ENCODE data around the gene TEX26.

The TEX26 gene

GRCh38 chr13:30932481-30933353 lies at the start of gene TEX26:
Gene TEX26, plus strand, starts transcription at chr13:30932656. Its CDS starts 60 bp downstream, at chr13:30932716.
- DNase-seq, result peak in 17 of 56 donors; percentile 6 to 48 (median 15)

GRCh38 chr13:30882996-30883766 lies 49.3 kb upstream of the TEX26 start:
- no peak for DNase-seq

GRCh38 chr13:30884543-30884942 lies 47.9 kb upstream of the TEX26 start:
- DNase-seq, result no peak

- DNase-seq, result no peak
These were observed 43.2 kb upstream of the TEX26 start for GRCh38 chr13:30889196-30889690.

- no peak for DNase-seq
These were observed 39.5 kb upstream of the TEX26 start for GRCh38 chr13:30892966-30893365.

- DNase-seq, result no peak
These were observed 36.7 kb upstream of the TEX26 start for GRCh38 chr13:30895773-30896172.

GRCh38 chr13:30898070-30898469 lies 34.4 kb upstream of the TEX26 start:
- no peak for DNase-seq

GRCh38 chr13:30898678-30899241 lies 33.7 kb upstream of the TEX26 start:
- DNase-seq, result no peak

GRCh38 chr13:30900436-30900835 lies 32.0 kb upstream of the TEX26 start:
- no peak for DNase-seq

GRCh38 chr13:30900952-30901749 lies 31.3 kb upstream of the TEX26 start:
- no peak for DNase-seq

GRCh38 chr13:30904043-30904442 lies 28.4 kb upstream of the TEX26 start:
- DNase-seq, result no peak

GRCh38 chr13:30905932-30906383 lies 26.5 kb upstream of the TEX26 start, which contains the start of gene MEDAG:
Gene MEDAG, plus strand, starts transcription at chr13:30906271. Its CDS starts 245 bp downstream, at chr13:30906516.
- no peak for DNase-seq

- DNase-seq, result no peak
These were observed 25.9 kb upstream of the TEX26 start for GRCh38 chr13:30906411-30907051.

GRCh38 chr13:30907121-30907861 lies 25.2 kb upstream of the TEX26 start:
- no peak for DNase-seq

- no peak for DNase-seq
These were observed 24.0 kb upstream of the TEX26 start for GRCh38 chr13:30908416-30908980.

- no peak for DNase-seq
These were observed 21.8 kb upstream of the TEX26 start for GRCh38 chr13:30910676-30911075.

GRCh38 chr13:30915691-30916541 lies 16.5 kb upstream of the TEX26 start:
- no peak for DNase-seq

- DNase-seq, result no peak
These were observed 15.5 kb upstream of the TEX26 start for GRCh38 chr13:30916991-30917390.

All from amygdala (tissue), 56 donors.